DND-41 (cell line): Measurements from ENCODE around the gene GUCD1.

Experiments
- EZH2 ChIP-seq: IDR thresholded peaks from 3 replicates; pipeline ENCODE4 v1.6.1; 2012; ENCODE audit warnings: borderline replicate concordance, low read depth, mild to moderate bottlenecking, moderate library complexity, low read length, inconsistent platforms; ENCODE audit not compliant: severe bottlenecking
- TF ChIP-seq, protein P1 (sequence below): IDR thresholded peaks from 2 replicates; pipeline ENCODE4 v1.5.1; 2012; ENCODE audit warnings: borderline replicate concordance, low read length, moderate library complexity, mild to moderate bottlenecking; ENCODE audit not compliant: poor library complexity, severe bottlenecking; ENCODE audit errors: extremely low read depth

DNA sequence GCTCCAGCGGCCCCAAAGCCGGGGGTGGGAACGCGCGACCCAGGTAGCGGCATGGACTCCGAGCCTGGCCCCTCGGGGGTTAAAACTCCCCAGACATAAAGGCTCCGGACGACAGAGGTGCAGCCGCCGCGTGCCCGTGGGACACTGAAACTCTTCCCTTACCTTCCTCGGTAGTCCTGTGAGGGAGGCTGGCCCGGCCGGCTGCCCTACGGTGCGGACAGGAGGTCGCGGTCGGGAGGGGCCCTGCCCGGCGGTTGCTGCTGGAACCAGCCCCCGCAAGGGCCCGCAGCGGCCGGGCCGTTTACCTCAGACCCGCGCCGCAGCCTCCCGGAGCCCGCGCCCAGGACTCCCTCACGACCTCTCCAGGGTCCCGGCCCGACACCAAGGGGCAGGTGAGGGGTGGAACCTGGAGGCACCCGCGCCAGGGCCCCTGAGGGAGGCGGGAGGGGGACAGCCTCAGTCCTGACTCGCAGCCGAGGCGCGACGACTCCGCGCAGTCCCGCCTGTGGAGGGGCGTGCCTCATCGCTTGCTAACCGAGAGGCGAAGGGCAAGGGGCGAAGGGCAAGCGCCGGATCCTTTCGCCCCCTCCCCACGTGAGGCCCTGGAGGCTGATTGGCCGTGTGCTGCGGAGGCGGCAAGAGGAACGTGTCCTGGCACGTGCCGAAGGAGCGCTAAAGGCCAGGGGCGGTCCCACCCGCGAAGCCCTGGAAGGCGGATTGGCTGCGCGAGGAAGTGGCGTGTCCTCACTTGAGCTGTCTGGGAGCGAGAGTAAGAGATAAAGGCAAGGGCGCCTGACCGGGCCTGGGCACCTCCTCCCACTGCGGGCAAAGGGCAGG is 60.2 kb downstream of the GUCD1 start, which contains the start of gene UPB1:
- TF ChIP-seq, protein P1, sequence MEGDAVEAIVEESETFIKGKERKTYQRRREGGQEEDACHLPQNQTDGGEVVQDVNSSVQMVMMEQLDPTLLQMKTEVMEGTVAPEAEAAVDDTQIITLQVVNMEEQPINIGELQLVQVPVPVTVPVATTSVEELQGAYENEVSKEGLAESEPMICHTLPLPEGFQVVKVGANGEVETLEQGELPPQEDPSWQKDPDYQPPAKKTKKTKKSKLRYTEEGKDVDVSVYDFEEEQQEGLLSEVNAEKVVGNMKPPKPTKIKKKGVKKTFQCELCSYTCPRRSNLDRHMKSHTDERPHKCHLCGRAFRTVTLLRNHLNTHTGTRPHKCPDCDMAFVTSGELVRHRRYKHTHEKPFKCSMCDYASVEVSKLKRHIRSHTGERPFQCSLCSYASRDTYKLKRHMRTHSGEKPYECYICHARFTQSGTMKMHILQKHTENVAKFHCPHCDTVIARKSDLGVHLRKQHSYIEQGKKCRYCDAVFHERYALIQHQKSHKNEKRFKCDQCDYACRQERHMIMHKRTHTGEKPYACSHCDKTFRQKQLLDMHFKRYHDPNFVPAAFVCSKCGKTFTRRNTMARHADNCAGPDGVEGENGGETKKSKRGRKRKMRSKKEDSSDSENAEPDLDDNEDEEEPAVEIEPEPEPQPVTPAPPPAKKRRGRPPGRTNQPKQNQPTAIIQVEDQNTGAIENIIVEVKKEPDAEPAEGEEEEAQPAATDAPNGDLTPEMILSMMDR = no peak
- no peak for TF ChIP-seq EZH2
